ENCODE measurements around the gene BRD3OS.
"Not testable (repeated sequence)": the region's sequence is repeated elsewhere in the genome, so short reads cannot be mapped to it uniquely, and the experiment has no call there.

The BRD3OS gene
- total RNA-seq: 4.1 to 10.6 reads per million in 2 donors

GRCh38 chr9:134024828-134025605 lies at the start of gene BRD3OS:
TSS of gene BRD3OS (plus strand) at chr9:134025481. CDS start at chr9:134026748, 1,267 bp downstream.
- DNase-seq: peak; percentile 81 to 98 (median 90)

GRCh38 chr9:133975511-133975910 lies 49.8 kb upstream of the BRD3OS start:
- DNase-seq: no peak

GRCh38 chr9:133976191-133976861 lies 49.0 kb upstream of the BRD3OS start:
- no peak for DNase-seq

GRCh38 chr9:133976887-133977286 lies 48.4 kb upstream of the BRD3OS start:
- DNase-seq: no peak

GRCh38 chr9:133977421-133978201 lies 47.7 kb upstream of the BRD3OS start:
- DNase-seq: no peak

GRCh38 chr9:133978226-133978898 lies 46.9 kb upstream of the BRD3OS start:
- no peak for DNase-seq

GRCh38 chr9:133978899-133979272 lies 46.4 kb upstream of the BRD3OS start:
- no peak for DNase-seq

- DNase-seq: no peak
Observed at GRCh38 chr9:133979273-133979920, 45.9 kb upstream of the BRD3OS start.

- DNase-seq: no peak
Observed at GRCh38 chr9:133979921-133980863, 45.1 kb upstream of the BRD3OS start.

- no peak for DNase-seq
Observed at GRCh38 chr9:133980864-133981588, 44.3 kb upstream of the BRD3OS start.

GRCh38 chr9:133981589-133981957 lies 43.7 kb upstream of the BRD3OS start:
- DNase-seq: no peak

- peak in 1 of 5 experiments; percentile 2 for DNase-seq
Observed at GRCh38 chr9:133981958-133982681, 43.2 kb upstream of the BRD3OS start.

GRCh38 chr9:133982971-133983720 lies 42.1 kb upstream of the BRD3OS start:
- no peak for DNase-seq

GRCh38 chr9:133986061-133986460 lies 39.2 kb upstream of the BRD3OS start:
- no peak for DNase-seq

- no peak for DNase-seq
Observed at GRCh38 chr9:133986774-133987445, 38.4 kb upstream of the BRD3OS start.

- DNase-seq: no peak
Observed at GRCh38 chr9:133987446-133987788, 37.9 kb upstream of the BRD3OS start.

GRCh38 chr9:133987946-133988665 lies 37.2 kb upstream of the BRD3OS start:
- DNase-seq: no peak

- not testable (repeated sequence) for DNase-seq
Observed at GRCh38 chr9:133988771-133989170, 36.5 kb upstream of the BRD3OS start.

Data from T-helper 2 cell (primary cell).